ENCODE results near the gene RASSF3. TPM values are rescaled to one million over a fixed set of nuclear protein-coding genes. Genes with fewer than 3 reads are reported as not detected.
A peak's percentile ranks its signal among the peaks of the same experiment; 100 is the strongest.

Gene RASSF3
- total RNA-seq, 2 experiments from 2014 or later, result 45.5 to 61.5 TPM

DNA sequence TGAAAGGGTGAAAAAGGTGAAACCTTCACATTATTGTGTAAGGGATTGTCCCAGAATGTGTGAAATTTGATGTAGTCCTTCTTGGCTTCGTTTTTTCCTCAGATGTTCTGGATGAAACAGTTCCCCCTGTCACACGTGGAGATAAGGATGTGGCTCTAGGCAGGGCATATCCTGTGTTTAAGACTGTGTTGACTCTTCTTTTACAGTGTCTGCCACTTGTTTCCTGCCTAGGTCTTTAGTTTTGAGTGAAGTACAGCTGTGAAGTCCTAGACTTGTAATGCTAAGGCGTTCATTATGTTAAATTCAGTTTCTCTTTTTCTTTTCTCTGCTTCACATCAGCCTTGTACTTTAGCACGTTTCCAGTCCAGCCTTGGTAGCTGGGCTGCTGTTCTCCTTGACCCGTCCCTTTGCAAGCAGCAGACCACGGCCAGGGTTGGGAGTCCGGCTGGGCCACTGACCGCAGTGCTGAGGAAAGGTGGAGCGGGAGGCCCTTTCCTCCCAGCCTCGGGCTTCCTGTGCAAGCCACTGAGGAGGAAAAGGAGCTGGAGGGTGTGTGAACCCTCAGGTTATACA lies 59.1 kb downstream of the RASSF3 start:
- H3K27me3 Mint-ChIP-seq, result no peaks in the 10 kb centered on the region
- peaks cover 3% of the 10 kb centered on the region for H3K36me3 Mint-ChIP-seq
- peak; percentile 87 for ATAC-seq
- peak; percentile 70 for DNase-seq
- peaks cover 87% of the 10 kb centered on the region for H3K4me1 Mint-ChIP-seq
- peak overlapping the region; percentile 100 for H3K27ac Mint-ChIP-seq
- peak overlapping the region; percentile 88 for H3K4me3 Mint-ChIP-seq
- no peaks in the 10 kb centered on the region for H3K9me3 Mint-ChIP-seq (ENCODE audit: low read depth)
- CTCF ChIA-PET, result interaction anchor here (0.6 to 5.5 kb wide), 5 partner anchors 9 to 120 kb away, joined by 3 to 53 read pairs (median 8); partner anchors contain the start of gene RASSF3

DNA sequence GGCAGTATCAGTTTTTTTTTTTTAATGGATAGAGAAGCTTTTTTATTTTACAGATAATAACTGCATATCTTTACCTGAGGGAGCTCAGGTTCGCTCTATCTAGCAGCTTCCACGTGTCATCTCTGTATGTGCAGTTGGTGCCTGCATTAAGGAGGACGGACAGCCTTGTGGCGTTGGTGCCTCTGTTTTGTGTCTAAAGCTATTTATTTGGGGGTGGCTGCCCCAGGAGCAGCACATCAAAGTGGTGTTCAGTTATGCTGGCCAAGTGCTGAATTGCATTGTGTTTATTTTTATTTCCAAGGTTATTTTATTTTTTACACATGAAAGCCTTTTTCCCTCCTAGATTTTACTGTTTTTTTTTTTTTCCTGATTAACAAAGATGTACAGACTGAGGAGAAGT lies 59.7 kb downstream of the RASSF3 start:
- peaks cover 89% of the 10 kb centered on the region for H3K4me1 Mint-ChIP-seq
- DNase-seq (no peak), ATAC-seq (no peak)
- no peaks in the 10 kb centered on the region for H3K9me3 Mint-ChIP-seq (ENCODE audit: low read depth)
- H3K4me3 Mint-ChIP-seq, result peak overlapping the region; percentile 88
- CTCF ChIA-PET, result interaction anchor here (0.6 to 5.5 kb wide), 5 partner anchors 9 to 121 kb away, joined by 3 to 53 read pairs (median 8); partner anchors contain the start of gene RASSF3
- H3K27ac Mint-ChIP-seq, result peak overlapping the region; percentile 100
- no peaks in the 10 kb centered on the region for H3K27me3 Mint-ChIP-seq
- peaks cover 5% of the 10 kb centered on the region for H3K36me3 Mint-ChIP-seq

DNA sequence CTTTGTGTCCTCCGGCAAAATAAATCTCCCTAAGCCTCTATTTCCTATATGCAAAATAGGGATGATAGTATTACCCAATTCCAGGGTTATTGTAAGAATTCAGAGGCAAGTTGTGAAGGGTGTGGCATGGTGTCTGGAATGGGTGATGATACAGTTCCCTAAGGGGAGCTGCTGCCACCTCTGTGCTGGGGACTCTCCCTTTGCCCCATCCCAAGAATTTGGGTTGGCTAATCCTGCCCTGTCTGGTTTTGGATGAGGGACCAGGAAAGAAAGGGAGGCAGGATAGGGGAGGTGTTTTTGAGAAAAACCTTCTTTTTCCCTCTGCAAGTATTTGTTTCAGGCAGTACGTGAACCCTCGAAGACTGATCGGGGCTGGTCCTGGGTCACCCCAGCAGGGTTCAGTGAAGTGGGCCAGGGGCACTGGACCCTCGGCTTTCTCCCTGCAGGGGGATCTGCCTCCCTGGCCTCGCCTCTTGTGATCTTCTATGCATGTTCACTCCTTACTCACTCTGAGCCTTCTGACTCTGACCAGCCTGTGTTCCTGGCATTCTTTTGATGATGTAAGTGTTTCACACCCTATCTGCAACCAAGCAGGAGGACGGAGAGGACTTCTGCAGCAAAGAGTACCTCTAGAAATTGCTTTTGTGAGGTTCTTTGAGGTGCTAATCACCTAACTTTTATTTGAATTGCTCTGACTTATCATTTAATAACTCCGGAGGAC lies 60.8 kb downstream of the RASSF3 start:
- DNase-seq (no peak), ATAC-seq (no peak)
- Mint-ChIP-seq H3K36me3 (peaks cover 7% of the 10 kb centered on the region), H3K27me3 (no peaks in the 10 kb centered on the region), H3K4me3 (peak overlapping the region; percentile 88), H3K9me3 (ENCODE audit: low read depth) (no peaks in the 10 kb centered on the region), H3K4me1 (peaks cover 88% of the 10 kb centered on the region), H3K27ac (peak overlapping the region; percentile 100)
- CTCF ChIA-PET, result no interaction called here

DNA sequence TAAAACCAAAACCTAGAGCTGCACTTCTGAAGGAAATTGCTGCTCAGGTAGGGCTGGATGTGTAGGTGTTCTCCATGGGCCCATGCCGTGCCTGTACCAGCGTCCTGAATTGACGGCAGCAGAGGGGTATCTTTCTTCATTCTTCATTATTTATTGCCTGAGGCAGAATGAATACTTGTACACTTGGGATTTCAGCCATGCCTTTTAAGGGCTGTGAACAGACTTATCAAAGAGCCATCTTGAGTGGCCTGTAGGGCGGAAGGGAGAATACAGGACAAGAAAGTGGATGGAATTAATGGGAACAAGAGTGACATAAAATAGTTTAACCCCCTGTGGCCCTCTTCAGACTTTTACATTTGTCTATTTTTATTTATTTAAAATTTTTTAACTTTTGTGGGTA lies 61.4 kb downstream of the RASSF3 start:
- no peaks in the 10 kb centered on the region for H3K27me3 Mint-ChIP-seq
- no peak overlapping the region for H3K4me3 Mint-ChIP-seq
- H3K27ac Mint-ChIP-seq, result peak overlapping the region; percentile 100
- DNase-seq (no peak), ATAC-seq (no peak)
- peaks cover 87% of the 10 kb centered on the region for H3K4me1 Mint-ChIP-seq
- H3K9me3 Mint-ChIP-seq (ENCODE audit: low read depth), result no peaks in the 10 kb centered on the region
- peaks cover 7% of the 10 kb centered on the region for H3K36me3 Mint-ChIP-seq
- CTCF ChIA-PET, result no interaction called here

DNA sequence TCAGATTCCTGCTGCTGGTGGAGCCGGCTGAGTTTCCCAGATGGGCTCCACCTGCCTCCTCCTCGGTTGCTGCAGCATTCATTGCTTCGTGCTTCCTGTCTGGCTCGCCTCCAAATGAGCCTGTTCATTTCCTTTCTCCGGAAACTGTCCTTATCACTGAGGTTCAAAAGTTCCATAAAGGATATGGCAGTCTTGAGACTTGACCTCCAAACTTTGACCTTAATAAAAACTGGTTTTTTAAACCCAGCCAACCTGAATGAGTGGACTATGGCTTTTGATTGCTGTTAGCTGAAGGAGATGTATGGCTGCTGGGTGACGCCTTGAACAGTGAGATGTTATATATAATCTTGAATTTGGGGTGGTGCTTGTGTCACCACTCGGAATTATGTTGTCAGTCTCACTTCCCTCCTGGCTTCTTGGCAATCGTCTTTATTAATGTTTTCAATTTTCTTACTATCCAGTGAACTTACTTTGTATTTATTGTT lies 62.7 kb downstream of the RASSF3 start:
- DNase-seq (no peak), ATAC-seq (no peak)
- CTCF ChIA-PET, result interaction anchor here (0.6 to 1.6 kb wide), 2 partner anchors 63 to 65 kb away, joined by 3 to 6 read pairs; no protein-coding TSS in a partner anchor
- peaks cover 87% of the 10 kb centered on the region for H3K4me1 Mint-ChIP-seq
- H3K4me3 Mint-ChIP-seq, result peak overlapping the region; percentile 27
- H3K36me3 Mint-ChIP-seq, result peaks cover 8% of the 10 kb centered on the region
- H3K27me3 Mint-ChIP-seq, result no peaks in the 10 kb centered on the region
- H3K27ac Mint-ChIP-seq, result peak overlapping the region; percentile 94
- H3K9me3 Mint-ChIP-seq (ENCODE audit: low read depth), result no peaks in the 10 kb centered on the region

DNA sequence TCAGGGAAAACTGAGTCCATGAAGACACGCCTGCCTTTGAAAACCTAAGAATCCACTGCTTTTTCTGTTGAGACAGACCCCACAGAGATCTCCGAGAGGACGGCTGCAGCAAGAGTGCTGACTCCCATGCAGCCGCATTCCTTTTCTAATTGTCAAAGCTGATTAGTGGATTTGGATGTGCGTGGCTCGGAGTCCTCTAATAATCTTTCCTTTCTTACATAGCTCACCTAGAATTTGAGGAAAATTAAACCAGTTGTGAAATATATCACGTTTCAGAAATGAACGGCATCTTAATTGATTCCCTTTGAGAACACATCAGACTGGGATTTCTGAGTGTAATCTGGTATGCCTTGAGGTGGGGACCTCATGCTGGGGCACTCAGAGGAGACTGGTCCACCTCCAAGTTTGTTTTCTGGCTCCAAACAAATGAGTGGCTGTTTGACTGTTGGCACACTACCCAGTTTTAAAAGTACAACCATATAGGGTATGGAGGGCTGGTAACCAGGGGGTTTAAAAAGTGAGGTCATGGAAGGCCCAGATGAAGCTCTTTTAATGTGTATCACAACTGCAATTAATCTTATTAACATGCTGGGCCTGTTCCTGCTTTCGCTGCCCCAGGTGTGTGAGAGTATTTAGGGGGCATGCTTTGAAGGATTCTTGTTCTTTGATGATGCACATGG lies 63.3 kb downstream of the RASSF3 start:
- Mint-ChIP-seq H3K27ac (peak overlapping the region; percentile 94), H3K4me1 (peaks cover 88% of the 10 kb centered on the region), H3K36me3 (peaks cover 8% of the 10 kb centered on the region), H3K27me3 (no peaks in the 10 kb centered on the region), H3K4me3 (no peak overlapping the region), H3K9me3 (ENCODE audit: low read depth) (no peaks in the 10 kb centered on the region)
- DNase-seq, result no peak
- CTCF ChIA-PET, result interaction anchor here (0.6 to 1.6 kb wide), 5 partner anchors 8 to 124 kb away, joined by 3 to 6 read pairs (median 4); no protein-coding TSS in a partner anchor
- no peak for ATAC-seq

DNA sequence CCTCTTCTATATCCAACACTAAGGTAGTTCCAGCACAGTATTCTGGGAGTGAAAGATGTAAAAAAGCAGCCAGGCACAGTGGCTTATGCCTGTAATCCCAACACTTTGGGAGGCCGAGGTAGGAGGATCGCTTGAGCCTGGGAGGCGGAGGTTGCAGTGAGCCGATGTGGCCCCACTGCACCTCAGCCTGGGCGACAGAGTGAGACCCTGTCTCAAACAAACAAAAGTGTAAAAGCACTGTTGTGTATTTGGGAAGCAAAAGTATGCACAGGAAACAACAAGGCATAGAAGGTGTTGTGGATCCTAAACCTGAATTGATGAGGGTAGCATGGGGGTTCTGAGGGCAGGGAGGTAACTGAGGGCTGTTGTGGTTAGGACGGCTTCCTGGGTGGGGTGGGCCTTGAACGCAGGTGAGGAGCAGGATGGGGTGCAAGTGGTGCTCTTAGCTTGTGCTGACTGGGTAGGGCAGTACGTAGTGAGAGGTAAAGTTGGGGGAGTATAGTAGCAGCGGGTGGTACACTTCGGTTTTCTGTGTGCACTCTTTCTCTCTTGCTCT lies 64.2 kb downstream of the RASSF3 start:
- ATAC-seq (peak; percentile 55), DNase-seq (peak; percentile 79)
- H3K36me3 Mint-ChIP-seq, result peaks cover 8% of the 10 kb centered on the region
- no peaks in the 10 kb centered on the region for H3K9me3 Mint-ChIP-seq (ENCODE audit: low read depth)
- H3K27ac Mint-ChIP-seq, result peak overlapping the region; percentile 94
- H3K4me3 Mint-ChIP-seq, result peak overlapping the region; percentile 69
- H3K4me1 Mint-ChIP-seq, result peaks cover 89% of the 10 kb centered on the region
- CTCF ChIA-PET, result interaction anchor here (1.0 to 1.6 kb wide), 4 partner anchors 9 to 125 kb away, joined by 3 to 6 read pairs (median 4); no protein-coding TSS in a partner anchor
- no peaks in the 10 kb centered on the region for H3K27me3 Mint-ChIP-seq

DNA sequence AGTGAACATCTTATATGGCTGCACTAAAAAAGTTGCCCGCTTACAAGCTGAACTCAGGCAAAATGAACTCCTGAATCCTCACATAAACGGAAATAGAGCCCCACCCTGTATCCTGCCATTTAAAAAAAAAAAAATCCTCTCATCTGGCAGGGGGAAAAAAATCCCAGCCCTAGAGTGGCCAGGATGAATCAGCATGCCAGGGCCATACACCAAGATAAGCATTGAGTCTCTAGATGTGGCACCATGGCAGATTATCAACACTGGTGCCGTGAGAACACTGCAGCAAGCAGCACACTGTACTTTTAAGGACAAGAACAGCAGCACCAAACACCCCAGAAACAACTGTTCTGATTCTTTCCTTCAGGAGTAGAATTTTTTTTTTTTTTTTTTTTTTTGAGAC lies 65.5 kb downstream of the RASSF3 start:
- ATAC-seq, result no peak
- CTCF ChIA-PET, result interaction anchor here (7.8 kb wide), 1 partner anchor 8 kb away, joined by 53 read pairs; no protein-coding TSS in a partner anchor

DNA sequence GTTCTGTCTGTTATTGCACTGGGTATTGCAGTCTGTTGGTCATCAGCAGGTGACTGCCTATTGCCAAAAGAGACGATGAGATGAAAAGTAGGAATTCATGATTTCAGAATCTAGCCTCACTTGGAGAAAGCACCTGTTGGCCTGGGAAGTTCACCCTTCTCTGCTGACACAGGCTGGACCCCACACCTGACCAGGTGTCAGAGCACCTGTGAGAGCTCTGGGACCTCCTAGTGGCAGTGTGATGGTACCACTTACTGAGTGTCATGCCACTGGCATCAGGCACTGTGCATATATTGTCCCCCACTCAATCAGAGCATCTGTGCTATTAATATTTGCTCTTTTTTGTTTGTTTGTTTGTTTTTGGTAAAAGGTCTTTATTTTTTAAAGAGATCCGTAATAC lies 68.0 kb downstream of the RASSF3 start:
- Mint-ChIP-seq H3K4me1 (peaks cover 93% of the 10 kb centered on the region), H3K4me3 (no peak overlapping the region), H3K36me3 (peaks cover 16% of the 10 kb centered on the region), H3K9me3 (ENCODE audit: low read depth) (no peaks in the 10 kb centered on the region), H3K27ac (peak overlapping the region; percentile 97), H3K27me3 (no peaks in the 10 kb centered on the region)
- DNase-seq, result no peak
- CTCF ChIA-PET, result interaction anchor here (1.7 to 7.8 kb wide), 4 partner anchors 10 to 129 kb away, joined by 6 to 53 read pairs (median 27); partner anchors contain the start of gene RASSF3
- no peak for ATAC-seq

More for the DNA sequence above, 65.5 kb downstream of the RASSF3 start:
- Mint-ChIP-seq H3K4me3 (no peak overlapping the region), H3K36me3 (peaks cover 8% of the 10 kb centered on the region), H3K27ac (peak overlapping the region; percentile 55), H3K4me1 (peaks cover 92% of the 10 kb centered on the region), H3K27me3 (no peaks in the 10 kb centered on the region), H3K9me3 (ENCODE audit: low read depth) (no peaks in the 10 kb centered on the region)
- DNase-seq, result no peak

DNA sequence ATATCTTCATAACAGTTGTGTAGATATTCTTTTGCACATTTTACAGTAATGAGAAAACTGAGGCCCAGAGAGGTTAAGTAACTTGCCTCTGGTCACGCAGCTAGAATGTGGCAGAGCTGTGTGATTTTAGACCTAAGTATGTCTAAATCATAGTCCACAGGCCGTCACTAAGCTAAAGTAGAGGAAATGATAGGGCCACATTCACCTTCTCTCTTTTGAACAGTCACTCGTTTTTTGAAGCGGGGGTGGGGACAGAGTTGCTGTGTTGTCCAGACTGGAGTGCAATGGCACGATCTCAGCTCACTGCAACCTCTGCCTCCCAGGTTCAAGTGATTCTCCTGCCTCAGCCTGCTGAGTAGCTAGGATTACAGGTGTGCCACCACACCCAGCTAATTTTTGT lies 68.5 kb downstream of the RASSF3 start:
- peak; percentile 54 for DNase-seq
- no peaks in the 10 kb centered on the region for H3K27me3 Mint-ChIP-seq
- peaks cover 19% of the 10 kb centered on the region for H3K36me3 Mint-ChIP-seq
- peak overlapping the region; percentile 97 for H3K27ac Mint-ChIP-seq
- no peak overlapping the region for H3K4me3 Mint-ChIP-seq
- no peak for ATAC-seq
- H3K4me1 Mint-ChIP-seq, result peaks cover 93% of the 10 kb centered on the region
- CTCF ChIA-PET, result interaction anchor here (1.7 to 7.8 kb wide), 4 partner anchors 11 to 129 kb away, joined by 6 to 53 read pairs (median 27); partner anchors contain the start of gene RASSF3
- no peaks in the 10 kb centered on the region for H3K9me3 Mint-ChIP-seq (ENCODE audit: low read depth)

DNA sequence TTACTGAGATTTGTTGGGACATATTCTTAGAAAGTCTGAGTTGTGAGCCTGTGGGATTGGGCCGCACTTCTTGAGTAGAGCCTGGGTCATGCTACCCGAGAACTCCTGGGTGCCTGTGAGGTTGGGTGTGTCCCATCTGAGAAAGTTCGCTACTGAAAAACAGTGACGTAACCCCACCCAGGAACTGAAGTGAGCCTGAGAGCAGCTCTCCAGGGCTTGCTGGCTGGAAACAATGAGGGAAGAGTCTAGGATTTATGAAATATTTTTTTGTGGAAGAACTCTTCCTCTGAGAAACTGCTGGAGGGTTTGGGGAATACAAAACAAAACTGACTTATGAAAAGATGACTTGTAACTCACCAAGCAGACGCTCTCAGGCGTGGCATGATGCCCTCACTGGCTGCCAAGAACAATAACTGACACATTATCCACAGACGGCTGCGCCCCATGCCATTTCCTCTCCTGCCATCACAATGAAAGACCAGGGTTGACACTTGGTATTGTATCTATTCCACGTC lies 69.2 kb downstream of the RASSF3 start:
- peaks cover 93% of the 10 kb centered on the region for H3K4me1 Mint-ChIP-seq
- peaks cover 21% of the 10 kb centered on the region for H3K36me3 Mint-ChIP-seq
- CTCF ChIA-PET, result interaction anchor here (1.2 to 7.8 kb wide), 7 partner anchors 12 to 130 kb away, joined by 3 to 53 read pairs (median 8); partner anchors contain the start of gene RASSF3

DNA sequence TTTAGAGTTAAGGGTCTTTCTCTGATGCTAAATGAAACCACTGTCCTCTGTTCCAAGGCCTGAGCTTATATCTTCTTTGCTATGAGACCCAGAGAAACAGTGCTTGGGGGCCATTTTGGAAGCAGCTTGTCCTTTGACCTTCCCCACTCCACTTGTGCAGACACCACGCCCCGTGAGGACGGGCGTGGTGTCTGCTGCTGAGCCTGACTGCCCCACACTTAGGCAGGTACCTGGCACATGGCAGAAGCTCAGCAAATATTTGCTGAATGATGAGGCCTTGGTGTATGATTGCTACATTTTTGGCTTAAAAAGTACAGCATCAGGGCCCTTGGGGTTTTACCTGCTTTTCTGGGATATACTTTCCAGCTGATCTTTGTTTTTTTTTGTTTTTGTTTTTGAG lies 69.9 kb downstream of the RASSF3 start:
- Mint-ChIP-seq H3K36me3 (peaks cover 24% of the 10 kb centered on the region), H3K27ac (peak overlapping the region; percentile 97), H3K9me3 (ENCODE audit: low read depth) (no peaks in the 10 kb centered on the region), H3K4me3 (peak overlapping the region; percentile 66), H3K4me1 (peaks cover 94% of the 10 kb centered on the region), H3K27me3 (no peaks in the 10 kb centered on the region)
- DNase-seq (no peak), ATAC-seq (no peak)
- CTCF ChIA-PET, result interaction anchor here (0.8 to 7.8 kb wide), 7 partner anchors 12 to 131 kb away, joined by 3 to 53 read pairs (median 6); partner anchors contain the start of gene RASSF3

More for the DNA sequence above, 69.2 kb downstream of the RASSF3 start:
- peak; percentile 68 for ATAC-seq
- Mint-ChIP-seq H3K9me3 (ENCODE audit: low read depth) (no peaks in the 10 kb centered on the region), H3K27ac (peak overlapping the region; percentile 97), H3K27me3 (no peaks in the 10 kb centered on the region), H3K4me3 (peak overlapping the region; percentile 66)
- peak; percentile 78 for DNase-seq
